NOMO-1 treated with dmso at 0.1 percent for 144 hours (cell line): Measurements from ENCODE around the gene CLPSL2.
A peak's percentile ranks its signal among the peaks of the same experiment; 100 is the strongest.
"Not testable (repeated sequence)": the region's sequence is repeated elsewhere in the genome, so short reads cannot be mapped to it uniquely, and the experiment has no call there.

Experiments used
- DNase-seq: peaks from one replicate; lab custom pipeline; 2025; ENCODE audit not compliant: unreplicated experiment; lab: John Stamatoyannopoulos, UW

The CLPSL2 gene, protein sequence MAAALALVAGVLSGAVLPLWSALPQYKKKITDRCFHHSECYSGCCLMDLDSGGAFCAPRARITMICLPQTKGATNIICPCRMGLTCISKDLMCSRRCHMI

GRCh38 chr6:35776364-35777215 lies at the start of gene CLPSL2:
Gene CLPSL2 (plus strand): TSS chr6:35776598. CDS start chr6:35776619, 21 bp downstream.
- DNase-seq: peak; percentile 7

DNA sequence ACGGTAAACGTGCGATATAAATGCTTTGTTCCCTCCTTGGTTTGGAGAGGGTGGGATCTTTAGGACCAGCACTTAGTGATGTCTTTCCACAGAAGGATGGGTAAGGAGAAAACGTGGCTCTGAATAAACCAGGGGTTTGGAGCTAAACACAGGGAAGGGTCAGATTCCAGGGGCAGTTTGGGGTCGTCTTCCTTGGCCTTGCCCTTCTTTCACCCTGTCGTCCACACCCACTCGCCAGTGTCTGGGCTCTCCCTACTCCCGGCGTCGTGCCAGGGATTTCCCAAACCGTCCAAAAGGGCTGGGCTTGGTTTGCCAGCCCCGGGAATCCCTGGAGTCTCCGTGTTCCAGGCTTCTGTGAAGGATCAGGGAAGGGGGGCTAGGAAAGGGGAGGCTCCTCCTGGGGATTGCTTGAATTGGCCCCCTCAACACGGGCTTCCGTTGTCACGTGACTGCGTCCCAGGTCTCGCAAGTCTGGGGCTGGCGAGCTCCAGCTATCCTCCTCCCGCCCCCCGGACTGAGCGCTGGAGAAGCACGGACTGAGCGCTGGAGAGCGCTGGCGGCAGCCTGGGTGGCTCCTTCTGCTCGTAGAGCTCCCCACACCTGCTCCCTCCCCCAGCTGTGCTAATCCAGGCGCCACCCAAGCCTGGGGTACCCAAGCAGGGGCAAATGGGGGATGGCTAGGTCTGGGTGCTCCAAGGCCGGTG lies 49.0 kb upstream of the CLPSL2 start:
- DNase-seq: no peak

DNA sequence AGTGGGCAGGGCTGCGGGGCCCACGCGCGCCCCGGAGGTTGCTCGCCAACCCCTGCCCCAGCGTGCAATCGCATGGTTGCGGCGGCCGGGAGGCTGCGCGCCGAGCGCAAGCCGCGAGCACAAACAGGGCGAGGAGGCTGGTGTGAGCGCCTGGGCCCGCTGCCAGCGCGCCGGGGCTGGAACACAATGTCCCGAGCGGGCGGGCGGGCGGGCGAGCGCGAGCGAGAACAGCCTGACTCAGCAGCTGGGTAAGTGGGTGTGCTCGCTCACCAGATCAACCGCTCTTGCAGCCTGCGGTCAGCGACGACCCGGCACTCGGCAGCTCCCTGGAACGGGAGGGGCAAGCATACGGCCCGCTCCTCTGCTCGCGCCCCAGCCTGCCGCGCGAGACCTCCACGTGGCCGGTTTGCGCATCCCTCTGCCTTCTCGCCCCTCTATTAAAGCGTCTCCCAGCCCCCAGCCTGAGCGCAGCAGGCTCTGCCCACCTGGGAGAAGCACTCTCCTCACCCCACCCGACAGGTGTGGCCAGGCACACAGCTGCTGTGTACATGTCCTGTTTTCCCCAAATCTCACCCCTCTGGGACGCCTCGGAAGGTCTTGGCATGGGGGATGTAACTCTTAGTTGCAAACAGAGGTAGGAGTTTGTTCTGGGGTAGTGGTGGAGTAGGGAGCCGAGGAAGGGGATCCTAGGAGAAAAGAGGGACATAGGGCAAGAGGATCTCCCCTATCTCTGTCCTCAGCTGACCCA lies 48.3 kb upstream of the CLPSL2 start:
- peak; percentile 96 for DNase-seq

GRCh38 chr6:35728683-35729678 lies 47.4 kb upstream of the CLPSL2 start:
- no peak for DNase-seq

DNA sequence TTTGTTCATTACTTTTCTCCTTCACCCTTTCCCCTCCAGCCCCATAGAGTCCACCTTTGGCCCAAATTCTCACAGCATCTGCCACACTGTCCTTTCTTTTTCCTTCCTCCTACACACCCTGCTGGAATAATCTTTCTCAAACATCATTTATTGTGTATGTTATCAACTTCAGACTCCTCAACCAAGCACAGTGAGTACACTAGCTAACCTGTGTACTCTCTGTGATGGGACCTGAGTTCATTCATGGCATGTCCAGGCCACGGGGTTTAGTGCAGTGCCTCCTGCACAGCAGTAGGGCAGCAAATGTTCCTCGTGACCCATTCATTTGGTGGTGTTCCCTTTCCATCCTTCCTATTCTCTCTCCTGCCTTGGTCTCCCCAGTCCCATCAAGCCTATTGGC lies 46.7 kb upstream of the CLPSL2 start:
- no peak for DNase-seq

- no peak for DNase-seq
These were observed 45.5 kb upstream of the CLPSL2 start for GRCh38 chr6:35730745-35731413.

DNA sequence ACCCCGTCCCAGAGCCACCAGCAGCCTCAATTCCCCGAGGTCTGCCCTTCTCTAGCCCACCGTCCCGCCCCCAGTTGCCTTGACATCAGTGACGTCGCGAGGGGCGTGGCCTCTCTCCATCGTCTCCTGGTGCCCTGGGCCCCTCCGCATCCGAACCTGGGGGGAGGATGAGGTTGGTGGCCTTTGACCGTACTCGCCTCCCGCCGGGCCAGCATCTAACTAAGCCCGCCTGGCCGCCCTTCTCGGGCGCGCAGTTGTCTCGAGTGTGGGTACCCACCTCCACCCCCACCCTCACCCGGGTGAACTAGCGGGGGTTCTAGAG lies 45.0 kb upstream of the CLPSL2 start:
- DNase-seq: peak; percentile 68

GRCh38 chr6:35731736-35732532 lies 44.5 kb upstream of the CLPSL2 start:
- peak; percentile 84 for DNase-seq

DNA sequence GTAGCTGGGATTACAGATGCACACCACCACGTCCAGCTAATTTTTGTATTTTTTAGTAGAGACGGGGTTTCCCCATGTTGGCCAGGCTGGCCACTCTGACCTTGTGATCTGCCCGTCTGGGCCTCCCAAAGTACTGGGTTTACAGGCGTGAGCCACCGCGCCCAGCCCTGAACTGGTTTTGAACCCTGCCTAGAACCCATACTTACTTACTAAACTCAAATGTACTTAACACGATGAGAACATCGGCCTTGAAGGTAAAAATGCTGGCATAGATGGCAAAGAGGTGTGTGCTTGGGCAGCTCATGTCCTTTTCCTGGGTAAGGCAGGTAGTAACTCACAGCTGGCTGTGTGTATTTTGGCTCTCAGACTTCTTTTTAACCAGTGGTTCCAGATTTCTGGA lies 42.8 kb upstream of the CLPSL2 start:
- DNase-seq: no peak

DNA sequence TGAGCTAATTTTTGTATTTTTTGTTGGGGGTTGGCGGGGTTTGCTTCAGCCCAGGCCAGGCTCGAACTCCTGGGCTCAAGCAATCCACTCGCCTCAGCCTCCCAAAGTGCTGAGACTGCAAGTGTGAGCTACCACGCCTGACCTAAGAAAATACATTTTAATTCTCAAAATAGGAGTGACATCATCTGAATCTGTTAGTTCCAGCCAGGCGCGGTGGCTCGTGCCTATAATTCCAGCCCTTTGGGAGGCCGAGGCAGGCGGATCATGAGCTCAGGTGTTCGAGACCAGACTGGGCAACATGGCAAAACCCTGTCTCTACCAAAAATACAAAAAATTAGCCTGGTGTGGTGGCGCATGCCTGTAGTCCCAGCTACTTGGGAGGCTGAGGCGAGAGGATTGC lies 42.1 kb upstream of the CLPSL2 start:
- DNase-seq: not testable (repeated sequence)

- DNase-seq: no peak
These were observed 40.9 kb upstream of the CLPSL2 start for GRCh38 chr6:35735452-35735851.

DNA sequence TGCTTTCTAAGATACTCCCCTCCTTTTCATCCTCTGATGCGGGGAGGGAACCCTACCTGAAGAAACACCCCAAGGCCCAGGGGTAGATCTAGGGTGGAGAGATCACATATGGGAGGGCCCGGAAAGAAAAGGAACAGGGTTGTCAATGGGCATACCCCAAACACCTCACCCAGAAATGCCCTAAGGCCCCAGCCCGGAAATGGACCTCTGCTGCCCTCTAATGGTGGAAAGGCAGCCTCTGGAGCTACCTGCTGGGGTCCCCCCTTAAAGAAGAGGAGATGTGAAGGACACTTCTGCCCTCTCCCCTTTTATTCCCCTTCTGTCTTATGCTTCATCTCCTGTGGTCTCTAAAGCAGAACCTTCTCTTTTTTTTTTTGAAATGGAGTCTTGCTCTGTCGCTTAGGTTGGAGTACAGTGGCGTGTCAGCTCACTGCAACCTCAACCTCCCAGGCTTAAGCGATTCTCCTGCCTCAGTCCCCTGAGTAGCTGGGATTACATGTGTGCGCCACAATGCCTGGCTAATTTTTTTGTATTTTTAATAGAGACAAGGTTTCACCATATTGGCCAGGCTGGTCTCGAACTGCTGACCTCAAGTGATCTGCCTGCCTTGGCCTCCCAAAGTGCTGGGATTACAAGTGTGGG lies 40.0 kb upstream of the CLPSL2 start:
- DNase-seq: peak; percentile 48

DNA sequence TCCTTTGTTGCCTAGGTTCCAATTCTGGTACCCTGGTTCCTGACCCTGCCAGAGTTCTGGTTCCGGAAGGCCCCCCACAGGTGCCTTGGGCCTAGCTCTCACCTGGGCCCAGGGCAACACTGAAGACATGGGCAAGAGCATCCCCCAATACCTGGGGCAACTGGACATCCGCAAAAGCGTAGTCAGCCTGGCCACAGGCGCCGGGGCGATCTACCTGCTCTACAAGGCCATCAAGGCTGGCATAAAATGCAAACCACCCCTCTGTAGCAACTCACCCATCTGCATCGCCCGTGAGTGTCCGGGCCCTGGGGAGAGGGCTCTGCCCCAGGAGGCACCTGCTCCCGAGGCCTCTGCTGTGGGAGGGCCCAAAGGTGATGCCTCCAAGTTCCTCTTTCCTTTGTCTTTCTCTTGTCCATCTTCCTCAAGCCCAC lies 39.4 kb upstream of the CLPSL2 start, which contains the start of gene ARMC12:
TSS of gene ARMC12 (plus strand) at position 51 of the 431 bp plus-strand sequence. CDS start at position 128, 77 bp downstream.
- DNase-seq: no peak

DNA sequence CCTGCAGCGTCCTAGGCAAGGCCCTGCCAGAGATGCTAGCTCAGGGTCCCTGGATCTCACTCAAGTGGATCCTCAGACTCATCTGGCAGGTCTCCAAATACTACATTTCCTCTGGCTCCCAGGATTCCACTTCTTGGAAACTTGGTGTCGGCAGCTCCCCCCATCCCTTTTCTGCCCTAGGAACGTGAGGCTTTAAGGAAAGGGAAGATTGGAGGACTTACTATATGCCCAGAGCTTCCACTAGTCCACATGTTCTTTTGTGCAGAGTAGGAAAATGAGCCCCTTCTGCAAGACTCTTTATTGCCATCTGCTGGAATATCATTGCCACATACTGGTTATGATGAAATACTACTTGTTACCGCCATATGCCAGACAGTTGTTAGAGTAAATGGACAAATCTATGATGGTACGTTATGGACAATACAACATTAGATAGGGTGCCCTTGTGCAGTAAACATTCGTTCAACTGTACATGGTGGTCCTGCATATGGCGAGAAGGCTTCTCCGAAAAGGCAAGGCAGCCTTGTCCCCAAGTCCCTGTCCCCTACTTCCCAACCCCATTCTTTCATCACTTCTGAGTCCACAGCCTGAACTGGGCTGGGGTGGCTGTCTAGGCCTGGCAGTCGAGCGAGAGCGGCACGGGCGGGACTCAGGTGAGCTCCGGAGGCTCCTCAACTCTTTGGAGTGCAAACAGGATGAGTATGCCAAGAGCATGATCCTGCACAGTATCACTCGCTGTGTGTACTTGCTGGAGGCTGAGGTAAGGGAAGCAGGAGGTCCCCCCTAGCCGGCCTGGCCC lies 38.8 kb upstream of the CLPSL2 start:
- DNase-seq: peak; percentile 53

- DNase-seq: no peak
These were observed 36.5 kb upstream of the CLPSL2 start for GRCh38 chr6:35739645-35740524.

DNA sequence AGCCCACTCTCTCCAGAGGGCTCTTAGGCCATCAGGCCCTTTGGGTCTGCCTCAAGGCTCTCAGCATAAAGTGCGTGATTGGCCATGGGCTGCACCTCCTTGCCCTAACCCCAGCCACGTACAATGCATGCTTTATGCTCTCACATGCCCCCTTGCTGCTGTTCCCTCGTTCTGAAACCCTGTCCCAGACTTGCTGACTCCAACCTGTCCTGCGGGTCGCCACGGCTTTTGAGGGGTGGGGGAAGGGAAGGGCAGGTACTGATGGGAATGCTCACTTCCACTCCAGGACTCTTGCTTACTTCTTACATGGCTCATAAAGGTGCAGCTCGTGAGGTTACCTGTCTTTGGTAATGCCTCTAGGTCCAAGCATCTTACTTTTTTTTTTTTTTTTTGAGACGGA lies 33.6 kb upstream of the CLPSL2 start:
- DNase-seq: no peak

DNA sequence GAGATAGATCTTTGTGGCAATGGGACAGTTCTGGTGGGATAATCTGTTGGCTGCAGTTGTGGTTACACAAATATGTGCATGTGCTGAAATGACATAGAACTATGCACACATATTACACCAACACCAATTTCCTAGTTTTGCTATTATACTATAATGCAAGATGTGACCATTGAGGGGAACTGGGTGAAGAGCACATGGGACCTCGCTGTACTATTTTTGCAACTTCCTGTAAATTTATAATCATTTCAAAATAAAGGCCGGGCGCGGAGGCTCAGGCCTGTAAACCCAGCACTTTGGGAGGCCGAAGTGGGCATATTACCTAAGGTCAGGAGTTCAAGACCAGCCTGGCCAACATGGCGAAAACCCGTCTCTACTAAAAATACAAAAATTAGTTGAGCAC lies 30.9 kb upstream of the CLPSL2 start:
- no peak for DNase-seq
